Duodenal mucosa (tissue), 2 donors: ENCODE data around the gene LHPP.

ENCODE experiments used
- H3K27ac ChIP-seq: one replicate; pipeline ENCODE4 v1.7.0; 2013; ENCODE audit warnings: low read depth, low read length
- H3K27me3 ChIP-seq, 2 donors: one replicate each; pipeline ENCODE4 v1.7.0; 2013; ENCODE audit warnings: low read length in 2 of 2, control low read depth in 1 of 2; ENCODE audit not compliant: insufficient read depth in 2 of 2, control insufficient read depth in 1 of 2
- H3K36me3 ChIP-seq, 2 donors: one replicate each; pipeline ENCODE4 v1.7.0; 2013; ENCODE audit warnings: low read length in 2 of 2, control low read depth in 1 of 2; ENCODE audit not compliant: insufficient read depth in 2 of 2, control insufficient read depth in 1 of 2
- H3K4me1 ChIP-seq, 2 donors: one replicate each; pipeline ENCODE4 v1.7.0; 2013; ENCODE audit warnings: low read length in 2 of 2, control low read depth in 1 of 2; ENCODE audit not compliant: insufficient read depth in 2 of 2, control insufficient read depth in 1 of 2
- H3K4me3 ChIP-seq, 2 donors: one replicate each; pipeline ENCODE4 v1.7.0; 2013; ENCODE audit warnings: low read length in 2 of 2, low read depth in 1 of 2
- H3K9ac ChIP-seq, 2 donors: one replicate each; pipeline ENCODE4 v1.7.0; 2013; ENCODE audit warnings: low read length in 2 of 2, low read depth in 1 of 2
- H3K9me3 ChIP-seq, 2 donors: one replicate each; pipeline ENCODE4 v1.7.0; 2013; ENCODE audit warnings: low read length in 2 of 2, control low read depth in 1 of 2; ENCODE audit not compliant: control insufficient read depth in 1 of 2

Gene LHPP

DNA sequence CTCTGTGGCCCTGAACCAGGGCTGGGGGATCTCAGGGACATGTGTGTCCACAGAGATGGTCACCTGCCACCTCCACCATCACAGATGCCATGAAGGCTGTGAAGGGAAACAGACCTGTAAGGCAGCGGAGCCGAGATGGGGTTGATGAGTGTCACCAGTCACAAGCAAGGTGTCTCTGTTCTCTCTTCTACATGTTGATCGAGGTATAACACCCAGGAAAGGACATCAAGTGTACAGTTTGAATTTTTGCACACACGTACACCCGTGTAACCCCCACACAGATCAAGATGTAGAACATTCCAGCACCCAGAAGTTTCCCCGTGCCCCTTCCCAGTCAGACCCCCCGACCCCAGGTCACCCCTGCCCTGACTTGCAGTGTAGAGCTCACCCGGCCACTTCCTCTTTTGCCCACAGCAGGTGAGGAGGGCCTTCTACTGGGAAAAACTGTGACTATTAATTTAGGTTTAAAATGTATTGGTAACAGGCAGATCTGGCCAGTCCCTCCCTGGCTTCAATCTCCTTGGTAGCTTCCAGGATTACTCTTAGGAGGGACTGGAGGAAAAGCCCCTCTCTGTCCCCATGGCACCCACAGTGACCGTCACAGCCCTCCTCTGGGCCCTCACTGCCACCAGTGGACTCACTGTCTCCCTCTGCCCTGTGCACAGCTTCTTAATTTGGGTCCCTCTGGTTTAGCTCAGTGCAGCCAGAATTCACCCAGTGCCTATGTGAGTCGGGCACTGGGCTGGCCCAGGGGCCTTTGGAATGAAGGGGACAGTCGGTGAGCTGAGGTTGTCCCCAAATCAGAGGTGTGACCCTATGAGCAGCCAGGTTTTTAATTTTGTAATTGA lies 108.2 kb downstream of the LHPP start:
- H3K36me3 ChIP-seq = no peaks in the 10 kb centered on the region
- no peaks in the 10 kb centered on the region for H3K9me3 ChIP-seq
- no peak overlapping the region for H3K9ac ChIP-seq

DNA sequence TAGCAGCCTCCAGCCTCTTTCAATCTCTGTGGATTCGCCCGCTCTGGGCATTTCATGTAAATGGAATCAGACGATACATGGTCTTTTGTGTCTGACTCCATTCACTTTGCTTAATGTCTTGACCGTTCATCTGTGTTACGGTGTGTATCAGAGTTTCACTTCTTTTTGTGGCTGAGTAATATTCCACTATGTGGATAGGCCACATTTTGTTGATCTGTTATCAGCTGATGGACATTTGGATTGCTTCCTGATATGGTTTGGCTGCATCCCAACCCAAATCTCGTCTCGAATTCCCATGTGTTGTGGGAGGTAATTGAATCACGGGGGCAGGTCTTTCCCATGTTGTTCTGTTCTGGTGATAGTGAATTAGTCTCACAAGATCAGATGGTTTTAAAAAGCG lies 109.0 kb downstream of the LHPP start:
- H3K27me3 ChIP-seq = no peaks in the 10 kb centered on the region
- H3K4me1 ChIP-seq = no peaks in the 10 kb centered on the region
- H3K9me3 ChIP-seq = no peaks in the 10 kb centered on the region
- no peak overlapping the region for H3K27ac ChIP-seq
- H3K4me3 ChIP-seq = no peak overlapping the region
- no peak overlapping the region for H3K9ac ChIP-seq
- H3K36me3 ChIP-seq = no peaks in the 10 kb centered on the region

More for the DNA sequence above, 108.2 kb downstream of the LHPP start:
- H3K27ac ChIP-seq = no peak overlapping the region
- no peak overlapping the region for H3K4me3 ChIP-seq
- H3K27me3 ChIP-seq = no peaks in the 10 kb centered on the region
- H3K4me1 ChIP-seq = no peaks in the 10 kb centered on the region

DNA sequence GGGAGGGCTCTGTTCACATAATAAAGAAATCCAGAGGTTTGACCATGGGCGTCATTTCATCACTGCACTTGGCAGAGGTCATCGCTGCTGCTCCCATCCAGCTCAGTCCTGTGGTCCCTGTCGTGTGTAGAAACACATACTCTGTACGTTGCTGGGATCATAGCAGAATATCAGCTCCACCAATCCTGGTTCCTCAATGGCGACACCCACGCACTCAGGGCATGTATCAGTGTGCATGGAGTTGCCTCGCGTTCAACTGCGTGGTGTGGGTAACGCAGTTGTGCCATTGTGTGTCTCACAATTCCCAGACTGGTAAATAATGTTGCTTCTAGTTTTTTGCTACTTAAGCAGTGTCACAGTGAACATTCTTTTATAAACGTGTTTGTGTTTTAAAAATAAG lies 111.1 kb downstream of the LHPP start:
- H3K9ac ChIP-seq = no peak overlapping the region
- no peaks in the 10 kb centered on the region for H3K9me3 ChIP-seq
- no peaks in the 10 kb centered on the region for H3K4me1 ChIP-seq
- H3K27me3 ChIP-seq = no peaks in the 10 kb centered on the region
- H3K36me3 ChIP-seq = no peaks in the 10 kb centered on the region
- no peak overlapping the region for H3K4me3 ChIP-seq
- no peak overlapping the region for H3K27ac ChIP-seq

DNA sequence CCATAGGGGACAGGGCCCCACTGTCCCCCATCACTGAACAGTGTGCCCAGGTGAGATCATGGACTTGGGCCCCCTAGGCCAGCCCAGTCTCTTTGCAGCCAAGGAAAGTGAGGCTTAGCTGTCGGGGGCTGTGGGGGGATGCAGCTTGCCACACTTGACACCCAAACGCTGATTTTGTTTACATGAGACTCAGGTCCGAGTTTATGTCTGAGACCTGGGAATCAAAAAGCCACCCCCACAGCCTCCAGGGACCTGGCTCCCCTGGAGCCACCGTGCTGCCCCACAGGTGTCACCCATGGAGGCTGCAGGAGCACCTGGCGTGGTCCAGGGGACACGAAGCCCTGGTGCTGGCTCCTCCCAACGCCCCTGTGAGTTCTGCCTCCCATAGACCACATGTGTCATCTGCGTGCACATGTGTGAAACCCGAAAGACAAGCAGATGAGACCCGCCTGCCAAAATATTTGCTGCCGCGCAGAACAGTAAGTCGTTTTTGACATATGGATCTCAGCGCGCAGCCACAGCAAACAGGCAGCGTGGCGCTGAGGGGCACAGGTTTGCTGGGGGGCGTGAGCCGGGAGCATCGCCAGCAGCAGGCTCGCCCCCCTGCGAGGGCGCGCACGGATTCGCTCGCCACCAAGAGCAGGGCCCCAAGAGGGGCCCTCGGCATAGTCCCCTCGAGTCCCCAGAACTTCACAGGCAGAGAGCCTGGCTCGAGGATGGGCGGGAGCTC lies 112.3 kb downstream of the LHPP start:
- no peaks in the 10 kb centered on the region for H3K4me1 ChIP-seq
- no peaks in the 10 kb centered on the region for H3K36me3 ChIP-seq
- H3K4me3 ChIP-seq = no peak overlapping the region
- H3K27ac ChIP-seq = no peak overlapping the region
- H3K9me3 ChIP-seq = no peaks in the 10 kb centered on the region
- no peak overlapping the region for H3K9ac ChIP-seq
- H3K27me3 ChIP-seq = no peaks in the 10 kb centered on the region

DNA sequence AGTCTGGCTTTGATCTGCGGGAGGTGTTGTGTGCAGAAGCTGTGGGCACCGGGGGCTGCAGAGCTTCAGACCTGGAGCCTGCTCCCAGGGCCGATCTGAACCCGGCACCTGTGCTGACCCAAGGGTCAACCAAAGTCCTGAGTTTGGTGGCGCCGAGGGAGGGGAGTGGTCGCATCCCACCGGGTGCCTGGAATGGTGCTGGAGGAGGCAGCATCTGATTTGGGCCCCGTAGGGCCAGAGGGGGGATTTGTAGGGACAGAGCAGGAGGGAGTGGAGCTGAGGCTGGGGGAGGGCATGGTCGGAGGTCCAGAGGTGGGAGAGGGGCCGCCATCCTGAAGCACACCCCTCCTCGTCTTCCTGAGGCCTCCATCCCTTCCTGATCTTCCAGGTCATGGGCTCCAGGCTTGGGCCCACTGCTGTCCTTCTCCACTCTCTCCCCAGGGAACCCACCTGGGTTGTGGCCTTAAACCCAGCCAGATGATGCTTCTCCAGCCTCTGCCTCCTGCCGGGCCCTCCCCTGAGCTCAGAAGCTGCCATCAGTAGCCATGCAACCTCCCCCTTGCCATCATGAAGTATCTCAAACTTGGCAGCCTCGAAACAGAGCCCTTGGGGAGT lies 112.9 kb downstream of the LHPP start:
- H3K9me3 ChIP-seq = no peaks in the 10 kb centered on the region
- H3K36me3 ChIP-seq = no peaks in the 10 kb centered on the region
- no peak overlapping the region for H3K27ac ChIP-seq
- H3K4me3 ChIP-seq = no peak overlapping the region
- H3K9ac ChIP-seq = no peak overlapping the region
- no peaks in the 10 kb centered on the region for H3K4me1 ChIP-seq
- no peaks in the 10 kb centered on the region for H3K27me3 ChIP-seq

DNA sequence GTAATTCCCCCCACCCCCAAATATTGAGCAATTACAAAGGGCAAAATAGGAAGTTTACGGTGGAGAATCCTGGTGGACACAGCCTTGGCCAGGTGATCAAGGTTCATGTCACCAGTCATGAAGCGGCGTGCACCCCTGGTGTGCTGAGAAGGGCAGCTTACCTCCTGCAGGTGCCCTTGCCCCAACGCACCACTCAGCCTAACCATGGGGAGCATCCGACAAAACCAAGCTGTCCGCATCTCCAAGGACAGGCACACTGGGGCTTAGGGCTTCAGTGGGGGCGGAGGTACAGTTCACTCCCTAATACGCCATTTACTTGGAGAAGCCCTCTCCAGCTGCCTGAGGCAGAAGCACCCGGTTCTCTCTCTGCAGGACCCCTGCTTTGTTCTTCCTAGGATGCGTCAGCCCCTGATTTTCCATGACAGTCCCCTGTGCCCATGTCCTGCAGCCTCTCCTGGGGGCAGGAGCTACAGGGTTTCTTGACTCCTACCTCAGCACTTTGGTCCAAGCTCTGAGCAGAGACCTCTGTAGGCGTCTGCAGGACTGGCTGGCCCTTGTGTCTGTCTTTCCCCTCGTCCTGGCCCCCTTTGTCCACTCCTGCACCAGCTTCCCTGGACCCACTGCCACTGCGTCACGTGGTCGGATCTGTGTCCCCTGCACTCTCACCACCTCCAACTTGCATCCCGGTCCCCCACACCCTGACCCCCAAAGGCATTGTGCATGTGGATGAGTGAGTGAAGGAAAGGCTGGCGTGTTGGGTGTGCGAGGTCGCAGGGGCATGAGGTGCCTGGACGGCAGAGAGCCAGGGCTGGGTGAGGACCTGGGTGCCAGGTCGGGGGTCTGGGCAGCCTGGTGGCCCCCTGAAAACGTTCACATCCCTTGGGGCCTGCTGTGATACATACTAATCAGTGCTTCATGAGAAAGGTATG lies 113.7 kb downstream of the LHPP start:
- no peak overlapping the region for H3K27ac ChIP-seq
- no peaks in the 10 kb centered on the region for H3K27me3 ChIP-seq
- no peaks in the 10 kb centered on the region for H3K4me1 ChIP-seq
- H3K4me3 ChIP-seq = no peak overlapping the region
- no peaks in the 10 kb centered on the region for H3K36me3 ChIP-seq
- H3K9me3 ChIP-seq = no peaks in the 10 kb centered on the region
- no peak overlapping the region for H3K9ac ChIP-seq

DNA sequence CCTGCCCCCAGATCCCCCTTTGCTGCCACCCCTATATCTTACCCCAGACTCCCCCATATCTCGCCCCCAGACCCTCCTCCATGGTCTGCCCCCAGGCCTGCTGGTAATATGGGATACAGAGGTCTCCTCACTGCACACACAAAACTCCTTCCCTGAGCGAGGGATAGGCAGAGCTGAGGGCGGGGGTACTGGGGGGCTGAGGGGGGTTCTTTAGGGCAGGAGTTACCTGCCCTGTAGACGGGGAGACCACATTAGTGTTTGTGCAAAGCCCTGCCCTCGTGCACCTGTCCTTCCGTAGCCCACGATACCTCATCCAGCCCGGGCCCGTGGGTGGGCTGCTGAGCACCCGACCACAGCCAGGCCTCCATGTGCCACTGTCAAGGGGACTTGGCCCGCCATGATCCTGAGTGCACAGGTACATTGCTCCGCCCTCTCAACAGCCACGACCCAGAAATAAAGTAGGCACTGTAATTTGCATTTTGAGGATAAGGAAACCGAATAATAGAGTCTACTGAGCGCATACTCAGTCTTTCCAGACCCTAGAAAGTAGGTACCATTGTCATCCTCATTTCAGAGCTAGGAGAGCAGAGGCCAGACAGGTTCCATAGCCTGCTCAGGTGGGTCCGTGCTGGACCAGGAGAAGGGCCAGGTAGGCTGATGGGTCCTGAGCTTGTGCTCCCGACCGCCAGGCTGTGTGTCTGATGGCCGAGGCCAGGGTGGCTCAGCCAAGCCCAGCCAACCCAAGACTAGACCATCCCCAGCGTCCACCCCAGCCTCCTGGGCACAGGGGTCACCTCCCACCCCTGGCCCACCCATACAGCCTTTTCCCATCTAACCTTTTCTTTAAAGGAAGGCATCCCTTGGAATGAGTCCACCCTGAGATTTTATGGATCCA lies 115.2 kb downstream of the LHPP start:
- Histone ChIP-seq H3K4me3 (no peak overlapping the region), H3K27ac (no peak overlapping the region), H3K27me3 (no peaks in the 10 kb centered on the region), H3K9me3 (no peaks in the 10 kb centered on the region), H3K4me1 (no peaks in the 10 kb centered on the region), H3K9ac (no peak overlapping the region), H3K36me3 (no peaks in the 10 kb centered on the region)

DNA sequence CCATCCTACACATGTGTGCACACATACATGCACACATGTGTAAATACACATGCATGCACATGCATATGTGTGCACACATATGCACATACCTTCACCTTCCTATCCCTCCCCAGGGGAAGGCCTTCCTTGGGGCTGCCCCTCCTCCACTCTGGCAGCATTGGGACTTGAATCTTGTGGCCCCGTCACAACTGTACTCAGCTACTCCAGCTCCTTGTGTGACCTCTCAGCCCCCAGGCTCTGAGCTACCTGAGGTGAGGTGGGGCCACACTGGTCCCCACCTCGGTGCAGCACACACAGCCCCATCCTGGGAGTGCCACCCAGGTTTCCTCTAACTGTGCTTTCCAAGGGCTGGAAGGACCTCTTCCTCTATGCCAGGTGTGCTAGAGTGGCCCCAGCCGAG lies 116.0 kb downstream of the LHPP start:
- Histone ChIP-seq H3K4me3 (no peak overlapping the region), H3K36me3 (no peaks in the 10 kb centered on the region), H3K9ac (no peak overlapping the region), H3K27me3 (no peaks in the 10 kb centered on the region), H3K27ac (no peak overlapping the region), H3K9me3 (no peaks in the 10 kb centered on the region), H3K4me1 (no peaks in the 10 kb centered on the region)
